GM12872 (cell line): ENCODE results near the gene ZNF697.
A peak's percentile ranks its signal among the peaks of the same experiment; 100 is the strongest.

Experiments
- CTCF ChIP-seq: IDR thresholded peaks from 3 replicates; pipeline ENCODE4 v1.5.1; 2011; ENCODE audit warnings: low read depth, mild to moderate bottlenecking, low read length, moderate library complexity; ENCODE audit not compliant: insufficient read depth

The ZNF697 gene

GRCh38 chr1:119617751-119618691 lies 30.0 kb downstream of the ZNF697 start:
- no peak for TF ChIP-seq CTCF

- peak; percentile 81 for TF ChIP-seq CTCF
These were observed 34.0 kb downstream of the ZNF697 start for GRCh38 chr1:119613769-119614720.

GRCh38 chr1:119611701-119612113 lies 36.4 kb downstream of the ZNF697 start:
- TF ChIP-seq CTCF, result peak; percentile 97

GRCh38 chr1:119606394-119606793 lies 41.7 kb downstream of the ZNF697 start:
- no peak for TF ChIP-seq CTCF

- TF ChIP-seq CTCF, result no peak
These were observed 42.4 kb downstream of the ZNF697 start for GRCh38 chr1:119605686-119606085.

- no peak for TF ChIP-seq CTCF
These were observed 44.4 kb downstream of the ZNF697 start for GRCh38 chr1:119603695-119604094.

- TF ChIP-seq CTCF, result no peak
These were observed 45.9 kb downstream of the ZNF697 start for GRCh38 chr1:119602169-119602568.
